GM18526 (cell line): ENCODE data around the gene SACS.

ENCODE experiments used
- POLR2A ChIP-seq: IDR thresholded peaks from 3 replicates; pipeline ENCODE4 v1.6.1; 2011; ENCODE audit not compliant: insufficient read length; ENCODE audit errors: extremely low read depth

The SACS gene

DNA sequence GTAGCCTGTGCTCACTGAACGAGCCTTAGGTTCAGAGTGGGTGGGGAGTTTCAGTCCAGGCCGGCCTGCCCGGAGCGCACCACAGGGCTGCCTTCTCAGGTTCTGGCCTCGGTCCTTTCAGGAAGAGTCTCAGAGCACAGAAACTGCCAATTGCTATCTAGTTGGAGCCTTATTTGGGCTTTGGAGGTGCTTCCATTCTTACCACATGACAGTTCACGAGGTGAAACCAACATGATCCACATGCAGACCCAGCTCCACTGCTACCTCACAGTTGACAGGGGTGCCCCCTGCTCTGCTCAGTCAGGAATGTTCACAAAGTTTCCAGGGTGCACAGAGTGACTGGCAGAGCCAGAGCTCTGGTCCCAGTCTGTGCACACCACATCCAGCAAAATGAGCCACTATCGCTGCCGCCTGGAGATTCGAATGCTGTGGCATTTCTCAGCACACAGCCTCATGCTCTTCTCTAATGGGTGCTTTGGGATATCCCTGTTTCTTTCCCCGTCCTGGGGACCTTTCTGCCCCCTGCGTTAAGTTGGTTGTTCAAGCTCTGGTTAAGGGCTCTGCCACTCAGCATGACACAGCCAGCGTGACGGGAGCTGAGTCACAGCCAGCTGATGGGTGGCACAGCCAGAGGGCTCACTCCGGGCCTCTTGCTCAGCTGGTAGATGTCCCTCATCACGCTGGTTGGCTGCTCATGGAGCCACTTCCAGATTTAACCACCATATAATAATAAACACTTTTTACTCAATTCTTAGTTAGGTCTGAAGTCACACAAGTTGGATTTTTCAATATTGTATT is 7.5 kb upstream of the SACS start:
- no peak for TF ChIP-seq POLR2A

DNA sequence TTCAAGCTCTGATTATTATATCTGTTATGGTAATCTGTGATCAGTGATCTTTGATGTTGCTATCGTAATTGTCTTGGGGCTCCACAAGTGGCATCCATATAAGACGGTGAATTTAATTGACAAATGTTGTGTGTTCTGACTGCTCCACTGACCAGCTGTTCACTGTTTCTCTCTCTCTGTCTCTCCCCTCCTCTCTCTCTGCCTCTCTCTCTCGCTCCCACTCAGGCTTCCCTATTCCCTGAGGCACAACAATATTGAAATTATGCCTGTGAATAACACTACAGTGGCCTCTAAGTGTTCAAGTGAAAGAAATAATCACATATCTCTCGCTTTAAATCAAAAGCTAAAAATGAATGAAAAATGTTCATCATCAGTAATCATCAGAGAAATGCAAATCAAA is 4.4 kb upstream of the SACS start:
- TF ChIP-seq POLR2A: no peak

DNA sequence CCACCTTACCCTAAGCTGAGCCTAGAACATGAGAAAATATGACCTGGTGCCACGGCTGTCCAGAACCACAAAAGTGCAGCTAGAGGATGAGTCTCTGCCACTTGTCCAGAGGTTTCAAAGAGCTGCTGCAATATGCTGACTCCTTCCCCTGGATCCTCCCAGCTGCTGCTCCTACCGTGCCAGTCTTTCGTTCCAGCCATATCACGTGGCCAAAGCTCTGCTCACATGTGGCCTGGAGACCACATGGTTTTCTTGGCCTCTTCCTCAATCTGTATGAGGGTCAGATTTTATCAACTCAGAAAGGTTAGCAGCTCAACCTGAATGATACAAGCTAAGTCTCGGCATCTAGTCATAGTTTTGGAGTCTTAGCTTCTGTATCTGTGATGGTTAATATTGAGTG is 3.2 kb upstream of the SACS start:
- TF ChIP-seq POLR2A: no peak

DNA sequence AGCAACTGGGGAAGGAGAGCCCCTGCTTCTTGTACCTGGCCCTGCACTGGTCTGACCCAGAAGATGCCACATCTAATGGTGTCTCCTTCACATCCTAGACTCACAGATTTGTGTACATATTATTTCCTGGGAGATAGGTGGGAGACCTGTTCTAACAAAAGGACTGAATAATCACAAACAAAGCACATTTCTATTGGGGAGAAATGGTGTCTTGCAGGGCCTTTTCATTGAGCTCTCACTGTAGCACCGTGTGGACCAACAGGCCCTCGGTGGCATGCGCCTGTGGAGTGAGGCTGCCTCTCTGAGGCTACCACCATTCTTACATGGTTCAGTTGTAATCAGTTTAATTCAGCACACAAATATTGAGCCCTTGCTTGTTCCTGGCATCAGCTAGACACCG is 989 bp upstream of the SACS start:
- no peak for TF ChIP-seq POLR2A

DNA sequence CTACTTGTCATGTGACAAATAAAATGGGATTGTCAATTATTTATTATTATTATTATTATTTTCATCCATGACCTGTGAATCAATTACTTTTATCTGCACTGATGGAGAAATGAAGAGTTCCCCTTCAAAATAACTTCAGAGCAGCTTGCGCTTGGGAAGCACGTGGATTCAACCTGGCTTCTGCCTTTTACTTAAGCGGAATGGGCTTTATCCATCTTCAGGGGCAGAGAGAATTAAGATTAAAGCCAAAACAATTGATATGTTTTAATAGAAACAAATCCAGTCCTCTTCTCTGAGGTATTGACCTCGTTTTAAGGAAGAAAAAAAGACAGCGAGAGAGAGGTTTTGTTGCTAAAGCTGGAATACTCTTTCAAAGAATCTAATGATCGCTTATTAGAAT is 876 bp downstream of the SACS start:
- TF ChIP-seq POLR2A: no peak

DNA sequence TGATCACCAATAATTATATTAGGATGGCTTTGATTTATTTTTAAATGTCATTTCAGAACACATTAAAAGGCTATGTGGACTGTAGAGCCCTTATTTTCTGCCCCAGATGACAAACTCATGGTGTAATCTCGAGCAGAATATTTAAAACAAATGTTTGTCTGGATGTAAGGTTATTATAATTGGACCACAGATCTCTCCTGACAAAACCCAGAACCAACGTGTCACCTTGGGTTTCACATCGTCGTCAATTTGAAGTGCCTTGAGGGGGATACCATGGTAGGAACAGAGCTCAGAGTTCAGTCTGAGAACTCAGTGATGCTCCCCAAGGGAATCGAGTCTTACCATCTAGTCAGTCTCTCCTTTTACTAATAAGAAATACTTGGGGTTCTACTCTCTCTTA is 2.8 kb downstream of the SACS start:
- no peak for TF ChIP-seq POLR2A

DNA sequence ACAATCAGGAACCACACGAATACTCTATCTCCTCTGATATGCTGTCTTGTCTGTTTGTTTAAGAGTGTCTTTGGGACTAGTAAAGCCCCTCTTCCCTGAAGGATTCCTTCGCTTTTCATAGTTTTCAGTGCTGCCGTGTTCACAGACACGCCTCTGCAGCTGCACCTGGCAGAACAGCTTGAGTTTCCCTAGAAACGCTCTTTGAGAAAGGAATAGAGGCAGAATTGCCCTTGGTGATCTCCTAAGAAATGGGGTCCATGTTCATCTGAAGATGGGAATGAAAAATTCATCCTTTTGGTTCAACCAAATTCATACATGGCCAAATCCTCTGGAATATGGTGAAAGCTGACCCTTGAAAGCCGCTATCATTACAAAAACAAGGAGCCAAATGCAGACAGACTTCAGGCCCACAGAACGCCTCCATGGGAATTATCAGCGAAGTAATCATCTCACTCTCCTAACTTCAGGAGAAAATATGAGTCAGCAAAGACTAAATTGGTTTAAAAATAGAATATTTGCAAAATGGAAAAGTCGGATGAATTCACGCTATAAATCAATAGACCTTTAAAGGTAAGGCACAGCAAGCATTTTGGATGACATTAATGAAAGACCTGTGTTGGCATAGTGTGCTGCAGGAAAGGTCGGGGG is 5.5 kb downstream of the SACS start:
- no peak for TF ChIP-seq POLR2A

DNA sequence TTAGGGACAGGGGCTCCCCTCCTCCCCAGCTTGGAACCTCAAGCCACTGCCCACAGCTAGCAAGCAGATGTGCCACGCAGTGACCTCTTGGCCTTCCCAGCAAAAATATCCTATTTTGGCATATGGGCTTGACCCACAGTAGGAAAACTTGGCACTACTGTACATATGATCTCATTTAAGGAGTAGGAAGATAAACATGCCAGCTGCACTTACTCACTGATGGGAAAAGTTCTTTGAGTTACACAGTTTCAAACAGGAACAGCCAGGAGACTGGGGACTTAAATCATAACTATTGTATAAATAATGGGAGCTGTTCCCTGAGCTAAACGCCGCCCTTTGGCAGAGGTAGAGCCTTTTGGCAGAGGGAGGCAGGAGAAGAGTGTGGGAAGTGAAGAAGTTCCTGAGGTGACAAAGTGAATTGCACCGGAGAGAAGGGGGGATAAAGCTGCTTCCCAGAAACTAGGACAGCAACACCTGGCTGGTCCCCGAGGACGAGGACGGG is 6.1 kb downstream of the SACS start:
- TF ChIP-seq POLR2A: no peak

DNA sequence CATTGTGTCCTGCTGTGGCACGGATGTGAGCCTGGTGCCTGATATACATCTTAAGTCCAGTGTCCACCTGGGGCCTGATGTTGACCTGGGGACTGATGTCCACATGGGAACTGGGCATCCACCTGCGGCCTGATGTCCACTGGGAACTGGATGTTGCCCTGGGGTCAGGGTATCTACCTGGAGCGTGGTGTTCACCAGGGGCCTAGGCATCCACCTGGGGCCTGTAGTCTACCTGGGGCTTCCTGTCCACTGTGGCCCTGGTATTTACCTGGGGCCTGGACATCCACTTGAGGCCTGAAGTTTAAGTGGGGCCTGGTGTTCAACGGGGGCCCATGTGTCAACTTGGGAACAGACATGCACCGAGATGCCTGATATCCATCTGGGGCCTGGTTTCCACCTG is 11.9 kb downstream of the SACS start:
- no peak for TF ChIP-seq POLR2A

DNA sequence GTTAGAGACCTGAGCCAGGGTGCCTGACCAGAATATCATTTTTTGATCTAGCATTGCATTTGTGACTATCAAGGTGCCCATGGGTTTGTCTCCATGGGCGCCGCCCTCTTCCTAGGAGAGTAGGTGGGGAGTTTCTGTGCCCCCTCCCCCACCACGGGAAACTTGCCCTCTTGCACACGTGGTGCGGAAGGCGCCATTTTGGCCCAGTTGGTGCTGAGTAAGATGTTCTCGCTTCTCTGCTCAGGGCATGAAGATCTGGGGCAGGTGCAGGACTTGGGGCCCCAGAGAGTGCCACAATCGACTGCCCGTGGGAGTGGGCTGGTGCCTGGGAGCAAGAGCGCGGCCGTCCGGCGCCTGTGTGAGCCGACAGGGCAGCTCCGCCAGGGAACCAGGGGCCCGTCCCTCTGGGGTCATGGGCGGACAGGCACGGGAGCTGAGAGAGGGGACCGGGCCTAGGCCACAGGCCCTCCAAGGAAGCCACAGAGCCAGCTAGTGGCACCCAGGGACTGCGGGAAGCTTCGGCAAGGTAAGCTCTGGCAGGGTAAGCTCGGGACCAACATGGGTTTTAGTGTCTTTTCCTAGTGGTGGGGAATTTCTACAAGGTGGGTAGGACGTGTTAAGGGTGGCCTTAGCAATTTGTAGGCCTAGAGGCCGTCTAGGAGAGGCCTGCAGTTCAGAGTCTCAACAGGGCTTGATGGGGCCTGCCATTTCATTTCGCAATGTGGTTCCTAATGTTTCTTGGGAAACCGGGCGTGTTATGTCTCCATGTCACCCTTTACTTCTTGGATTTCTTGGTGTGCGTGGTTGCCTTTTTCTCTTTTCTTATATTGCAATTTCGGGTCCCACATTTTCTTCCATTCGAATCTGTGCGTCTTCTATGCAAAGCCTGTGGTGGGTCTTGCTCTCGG is 14.5 kb downstream of the SACS start:
- TF ChIP-seq POLR2A: no peak

DNA sequence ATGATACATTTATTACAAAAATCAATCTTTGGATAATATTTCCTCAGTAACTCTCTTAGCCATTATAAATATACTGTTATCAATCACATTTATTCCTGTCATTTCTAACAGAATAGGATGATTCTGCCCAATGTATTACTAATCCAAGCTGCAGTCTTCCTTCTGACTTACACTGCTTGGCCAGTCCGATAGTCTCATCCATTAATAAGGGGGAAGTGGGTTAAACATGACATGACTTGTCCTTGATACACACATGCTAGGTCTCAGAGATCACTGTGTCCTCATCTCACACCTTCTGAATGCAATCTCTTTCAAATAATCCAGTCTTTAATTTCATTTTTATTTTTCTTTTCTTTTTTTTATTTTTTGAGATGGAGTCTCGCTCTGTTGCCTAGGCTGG is 18.8 kb downstream of the SACS start:
- TF ChIP-seq POLR2A: no peak

DNA sequence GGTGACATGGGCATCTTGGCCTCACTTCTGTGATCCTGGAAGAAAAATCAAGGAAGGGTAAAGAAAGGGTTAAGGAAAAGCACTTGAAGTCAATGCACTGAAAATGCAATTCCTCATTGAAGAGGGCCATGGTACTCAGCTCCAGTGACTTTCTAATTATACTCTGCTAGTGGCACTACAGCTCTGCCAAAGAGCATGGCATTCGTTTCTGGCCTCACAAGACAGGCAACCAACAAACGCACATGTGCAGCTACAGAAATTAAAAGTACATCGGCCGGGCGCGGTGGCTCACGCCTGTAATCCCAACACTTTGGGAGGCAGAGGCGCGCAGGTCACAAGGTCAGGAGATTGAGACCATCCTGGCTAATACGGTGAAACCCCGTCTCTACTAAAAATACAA is 21.8 kb downstream of the SACS start:
- no peak for TF ChIP-seq POLR2A

DNA sequence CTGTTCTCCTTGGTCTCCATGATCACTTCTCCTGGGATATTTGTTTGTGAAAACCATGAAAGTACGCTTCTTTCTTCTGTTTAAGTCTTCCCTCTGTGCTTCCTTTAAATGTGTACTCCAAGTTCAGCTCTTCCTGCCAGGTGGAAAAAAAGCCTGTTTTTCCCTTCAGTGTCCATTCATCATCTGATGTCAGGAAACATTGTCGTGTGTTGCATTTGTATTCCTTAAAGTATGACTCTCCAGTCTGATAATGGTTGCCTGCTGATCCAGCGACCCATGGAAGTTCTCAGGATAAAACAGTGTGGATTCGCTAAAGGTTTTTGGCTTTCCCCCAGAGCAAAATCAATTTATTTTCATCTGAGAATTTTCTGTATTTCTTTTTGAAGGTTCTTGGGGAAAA is 22.3 kb downstream of the SACS start:
- no peak for TF ChIP-seq POLR2A

DNA sequence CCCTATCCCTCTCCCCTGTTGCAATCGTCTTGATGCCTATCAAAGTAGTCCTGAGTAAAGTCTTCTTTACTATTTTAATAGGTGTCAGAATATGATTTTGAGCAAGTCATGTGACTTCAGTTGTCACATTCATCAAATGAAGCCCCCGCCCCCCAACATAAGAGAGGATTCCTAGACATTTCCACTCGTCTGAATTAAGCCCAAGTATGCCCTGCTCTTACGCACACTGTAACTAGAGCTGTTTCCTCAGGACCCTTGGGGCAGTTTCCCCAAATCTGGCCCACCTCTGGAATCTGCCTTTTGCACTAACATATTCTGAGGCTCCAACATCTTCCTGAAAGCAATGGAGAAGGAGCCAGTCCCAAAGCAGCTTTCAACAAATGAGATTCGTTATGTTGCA is 25.5 kb downstream of the SACS start:
- TF ChIP-seq POLR2A: no peak

DNA sequence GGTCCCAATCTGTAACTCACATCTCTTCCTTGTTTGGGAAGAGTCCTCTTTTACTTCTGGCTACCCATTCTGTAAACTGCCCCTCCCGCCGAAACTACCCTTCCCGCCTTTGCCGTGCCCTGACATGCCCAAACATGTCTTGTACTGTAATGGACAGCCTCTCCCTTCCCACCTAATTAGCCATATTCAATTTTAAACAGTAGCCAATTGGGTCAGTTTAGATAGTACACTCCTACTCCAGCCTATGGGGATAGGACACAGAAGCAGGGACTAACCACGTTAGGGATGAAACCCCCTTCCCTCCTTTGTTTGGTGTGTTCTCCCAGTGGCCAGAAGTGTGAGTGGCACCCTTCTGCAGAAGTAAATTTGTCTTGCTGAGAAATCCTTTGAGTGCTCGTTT is 34.2 kb downstream of the SACS start:
- no peak for TF ChIP-seq POLR2A

DNA sequence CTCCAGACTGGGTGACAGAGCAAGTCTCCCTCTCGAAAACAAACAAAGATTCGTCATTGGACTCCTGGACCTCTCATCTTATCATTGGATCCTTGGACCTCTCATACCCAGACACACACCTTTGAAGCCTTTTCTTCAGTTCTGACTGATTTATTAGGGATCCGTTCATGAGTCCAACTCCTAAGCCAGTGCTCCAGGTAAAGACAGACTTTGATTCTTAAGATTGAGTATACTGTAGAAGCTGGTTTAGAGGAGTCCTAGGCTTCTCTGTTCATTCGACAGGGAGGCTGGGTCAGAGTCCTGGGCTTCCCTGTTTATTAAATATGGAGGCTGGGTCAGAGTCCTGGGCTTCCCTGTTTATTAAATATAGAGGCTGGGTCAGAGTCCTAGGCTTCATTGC is 38.7 kb downstream of the SACS start:
- no peak for TF ChIP-seq POLR2A
